Muscle of arm (tissue), 14 donors: ENCODE results near the gene PLTP. TPM values are rescaled to one million over a fixed set of nuclear protein-coding genes. Genes with fewer than 3 reads are reported as not detected.
"Not testable (repeated sequence)": the region's sequence is repeated elsewhere in the genome, so short reads cannot be mapped to it uniquely, and the experiment has no call there.

Experiments
- DNase-seq: peaks from one replicate; pipeline ENCODE4 v3.0.0-alpha.2; 2013
- long read RNA-seq, 11 donors: transcript quantifications; one replicate each; lab custom pipeline, GENCODE V29; 2026
- polyA plus RNA-seq, 12 donors: library from polyadenylated mRNA; unstranded; fragments of 120-200 nt; gene quantifications; one replicate each; pipeline ENCODE4 v1.2.1, GENCODE V29; 2013; ENCODE audit not compliant: insufficient read length in 12 of 12

PLTP gene
- 10 to 100 TPM in 11 of 12 donors, not detected in 1; 13.1 to 54.0 (median 21.1) TPM for polyA plus RNA-seq
- long read RNA-seq, donor 1, transcript PLTP-203 (16 exons, 1,743 nt) = major isoform, 5 of 5 reads
- long read RNA-seq, donor 1, partial matches to known transcripts = 0 of 5 reads
- long read RNA-seq, donor 1, other reads (novel, unspliced or antisense) = 0 of 5 reads
- long read RNA-seq, donor 2, transcript PLTP-203 (16 exons, 1,743 nt) = major isoform, 7 of 7 reads
- long read RNA-seq, donor 2, partial matches to known transcripts = 0 of 7 reads
- long read RNA-seq, donor 2, other reads (novel, unspliced or antisense) = 0 of 7 reads
- long read RNA-seq, donor 3, partial matches to known transcripts = 22 of 25 reads
- long read RNA-seq, donor 3, other reads (novel, unspliced or antisense) = 0 of 25 reads
- long read RNA-seq, donor 4, partial matches to known transcripts = 0 of 1 reads
- long read RNA-seq, donor 4, other reads (novel, unspliced or antisense) = 0 of 1 reads
- long read RNA-seq, donor 5, transcript PLTP-203 (16 exons, 1,743 nt) = major isoform, 7 of 7 reads
- long read RNA-seq, donor 5, partial matches to known transcripts = 0 of 7 reads
- long read RNA-seq, donor 5, other reads (novel, unspliced or antisense) = 0 of 7 reads
- long read RNA-seq, donor 6 = 0 reads
- long read RNA-seq, donor 7, transcript PLTP-203 (16 exons, 1,743 nt) = major isoform, 5 of 5 reads
- long read RNA-seq, donor 7, partial matches to known transcripts = 0 of 5 reads
- long read RNA-seq, donor 7, other reads (novel, unspliced or antisense) = 0 of 5 reads
- long read RNA-seq, donor 8, partial matches to known transcripts = 0 of 2 reads
- long read RNA-seq, donor 8, other reads (novel, unspliced or antisense) = 0 of 2 reads
- long read RNA-seq, donor 9, transcript PLTP-203 (16 exons, 1,743 nt) = major isoform, 8 of 10 reads
- long read RNA-seq, donor 9, partial matches to known transcripts = 0 of 10 reads
- long read RNA-seq, donor 9, other reads (novel, unspliced or antisense) = 0 of 10 reads
- long read RNA-seq, donor 10, transcript PLTP-203 (16 exons, 1,743 nt) = major isoform, 5 of 5 reads
- long read RNA-seq, donor 10, partial matches to known transcripts = 0 of 5 reads
- long read RNA-seq, donor 10, other reads (novel, unspliced or antisense) = 0 of 5 reads
- long read RNA-seq, donor 11, transcript PLTP-203 (16 exons, 1,743 nt) = major isoform, 7 of 10 reads
- long read RNA-seq, donor 11, partial matches to known transcripts = 0 of 10 reads
- long read RNA-seq, donor 11, other reads (novel, unspliced or antisense) = 0 of 10 reads

GRCh38 chr20:45911486-45912343 is at the start of gene PLTP:
Gene PLTP, minus strand, starts transcription at chr20:45912155. Its CDS starts 703 bp downstream, at chr20:45911452.
- DNase-seq = peak; percentile 72

- DNase-seq = no peak
Observed at GRCh38 chr20:45959956-45960630, 48.1 kb upstream of the PLTP start.

- no peak for DNase-seq
Observed at GRCh38 chr20:45959126-45959525, 47.2 kb upstream of the PLTP start.

GRCh38 chr20:45958593-45958992 is 46.6 kb upstream of the PLTP start:
- no peak for DNase-seq

GRCh38 chr20:45957021-45957941 is 45.3 kb upstream of the PLTP start:
- no peak for DNase-seq

GRCh38 chr20:45956326-45956725 is 44.4 kb upstream of the PLTP start:
- not testable (repeated sequence) for DNase-seq

GRCh38 chr20:45953672-45954071 is 41.7 kb upstream of the PLTP start:
- DNase-seq = no peak

GRCh38 chr20:45952861-45953260 is 40.9 kb upstream of the PLTP start:
- DNase-seq = no peak

GRCh38 chr20:45951925-45952834 is 40.2 kb upstream of the PLTP start:
- DNase-seq = no peak

GRCh38 chr20:45950330-45950646 is 38.3 kb upstream of the PLTP start:
- DNase-seq = no peak

GRCh38 chr20:45949542-45950329 is 37.8 kb upstream of the PLTP start:
- DNase-seq = no peak

GRCh38 chr20:45948742-45949541 is 37.0 kb upstream of the PLTP start:
- DNase-seq = no peak

GRCh38 chr20:45948261-45948733 is 36.3 kb upstream of the PLTP start:
- DNase-seq = no peak

- no peak for DNase-seq
Observed at GRCh38 chr20:45947110-45947866, 35.3 kb upstream of the PLTP start.

- DNase-seq = no peak
Observed at GRCh38 chr20:45946149-45946970, 34.4 kb upstream of the PLTP start.
